BJ (cell line): ENCODE data around the gene FLT1. TPM values are rescaled to one million over a fixed set of nuclear protein-coding genes. Genes with fewer than 3 reads are reported as not detected.

Experiments
- CTCF ChIA-PET: fragments of 350-600 bp; formaldehyde crosslinking; extraction: SDS; loops from one replicate; lab custom pipeline; 2021; ENCODE audit warnings: antibody characterized with exemption, inconsistent platforms; lab: Yijun Ruan, JAX
- POLR2A ChIA-PET: fragments of 300-600 bp; sonication (Branson Sonifier 250); formaldehyde crosslinking; extraction: SDS; loops from one replicate; lab custom pipeline; 2021; ENCODE audit warnings: antibody characterized with exemption; lab: Charles Lee
- DNase-seq: peaks from one replicate; pipeline ENCODE4 v3.0.0-alpha.2; 2011; ENCODE audit warnings: low read depth
- H3K27me3 ChIP-seq: 2 replicates; pipeline ENCODE4 v1.6.0; 2011; ENCODE audit warnings: low read length; ENCODE audit not compliant: control insufficient read depth, insufficient read depth
- H3K36me3 ChIP-seq: 2 replicates; pipeline ENCODE4 v1.5.1; 2011; ENCODE audit warnings: low read length; ENCODE audit not compliant: control insufficient read depth, insufficient read depth
- H3K4me3 ChIP-seq: 2 replicates; pipeline ENCODE4 v1.5.1; 2011; ENCODE audit warnings: low read depth, mild to moderate bottlenecking, control low read depth, low read length
- polyA plus RNA-seq: library from polyadenylated mRNA; depleted of rRNA; stranded (reverse); fragments of >200 nt; gene quantifications from 2 replicates; pipeline ENCODE4 v1.2.3, GENCODE V29; 2011
- TF ChIP-seq, protein P1 (sequence below): IDR thresholded peaks from 2 replicates; pipeline ENCODE4 v1.5.1; 2011; ENCODE audit warnings: low read depth, mild to moderate bottlenecking, control low read depth, inconsistent platforms, low read length, moderate library complexity; ENCODE audit not compliant: insufficient read depth

FLT1 gene
- polyA plus RNA-seq, 1 experiment, result 37.8 TPM

DNA sequence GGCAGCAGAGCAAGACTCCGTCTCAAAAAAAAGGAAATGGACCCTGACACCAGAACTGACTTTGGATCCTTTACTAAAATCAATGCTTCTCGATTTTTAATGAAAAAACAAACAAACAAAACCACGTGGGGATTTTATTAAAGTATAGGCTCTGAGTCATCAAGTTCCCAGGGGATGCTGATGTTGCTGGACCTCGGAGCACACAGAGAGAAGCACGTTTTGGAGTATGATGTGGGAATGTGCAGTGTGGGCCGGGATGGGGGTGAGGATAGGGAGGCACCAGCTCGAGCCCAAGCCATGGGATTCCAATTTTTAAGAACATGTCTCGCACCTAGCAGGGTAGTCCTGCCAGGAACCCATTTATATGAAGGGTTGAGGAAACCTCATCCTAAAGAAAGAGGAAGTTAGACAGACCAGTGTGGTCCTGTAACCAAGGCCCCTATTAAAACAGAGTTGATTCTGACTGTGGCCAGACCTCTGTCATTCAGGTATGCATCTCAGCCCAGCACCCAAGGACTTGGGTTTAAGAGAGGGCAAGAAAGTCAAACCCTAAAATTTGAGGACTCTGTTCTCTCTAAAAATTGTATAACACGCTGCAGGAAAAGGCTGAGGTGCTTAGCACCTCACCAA lies 6.4 kb downstream of the FLT1 start:
- ChIA-PET CTCF (interaction anchor here (2.4 kb wide), 1 partner anchor 159 kb away, joined by 5 read pairs; no protein-coding TSS in a partner anchor), POLR2A (interaction anchor here (0.7 kb wide), 1 partner anchor 230 kb away, joined by 5 read pairs; the partner anchor contains the start of gene SLC46A3)
- TF ChIP-seq, protein P1, sequence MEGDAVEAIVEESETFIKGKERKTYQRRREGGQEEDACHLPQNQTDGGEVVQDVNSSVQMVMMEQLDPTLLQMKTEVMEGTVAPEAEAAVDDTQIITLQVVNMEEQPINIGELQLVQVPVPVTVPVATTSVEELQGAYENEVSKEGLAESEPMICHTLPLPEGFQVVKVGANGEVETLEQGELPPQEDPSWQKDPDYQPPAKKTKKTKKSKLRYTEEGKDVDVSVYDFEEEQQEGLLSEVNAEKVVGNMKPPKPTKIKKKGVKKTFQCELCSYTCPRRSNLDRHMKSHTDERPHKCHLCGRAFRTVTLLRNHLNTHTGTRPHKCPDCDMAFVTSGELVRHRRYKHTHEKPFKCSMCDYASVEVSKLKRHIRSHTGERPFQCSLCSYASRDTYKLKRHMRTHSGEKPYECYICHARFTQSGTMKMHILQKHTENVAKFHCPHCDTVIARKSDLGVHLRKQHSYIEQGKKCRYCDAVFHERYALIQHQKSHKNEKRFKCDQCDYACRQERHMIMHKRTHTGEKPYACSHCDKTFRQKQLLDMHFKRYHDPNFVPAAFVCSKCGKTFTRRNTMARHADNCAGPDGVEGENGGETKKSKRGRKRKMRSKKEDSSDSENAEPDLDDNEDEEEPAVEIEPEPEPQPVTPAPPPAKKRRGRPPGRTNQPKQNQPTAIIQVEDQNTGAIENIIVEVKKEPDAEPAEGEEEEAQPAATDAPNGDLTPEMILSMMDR, result no peak
- DNase-seq, result no peak
- H3K36me3 ChIP-seq, result 0 out of 2 replicates have a peak, but pooled peaks cover 2% of the 10 kb centered on the region
- H3K4me3 ChIP-seq, result no peak overlapping the region
- H3K27me3 ChIP-seq, result no peaks in the 10 kb centered on the region

DNA sequence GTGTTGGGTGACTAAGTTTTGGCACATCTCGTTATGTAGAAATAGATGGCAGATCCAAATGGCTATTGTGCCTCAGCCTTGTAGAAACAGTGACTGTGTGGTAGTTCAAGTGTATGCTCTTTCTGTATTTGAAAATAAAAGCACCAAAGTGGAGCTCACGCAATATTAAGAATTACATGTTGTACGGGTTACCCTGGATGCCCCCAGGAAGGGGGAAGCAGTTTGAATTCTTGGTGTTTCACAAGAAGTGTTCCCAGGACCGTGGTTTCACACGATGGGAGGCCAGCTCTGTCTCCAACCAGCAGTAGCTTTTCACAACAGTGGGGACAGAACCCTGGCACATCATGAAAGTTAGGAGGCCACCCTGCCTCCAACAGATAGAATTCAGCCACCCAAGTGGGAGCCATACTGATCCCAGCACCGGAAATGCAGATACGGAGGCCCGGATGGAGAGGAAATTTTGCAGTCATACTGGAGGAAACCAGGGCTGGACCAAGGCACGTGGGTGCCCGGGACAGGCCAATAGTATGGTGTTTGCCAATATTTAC lies 8.9 kb downstream of the FLT1 start:
- H3K27me3 ChIP-seq, result no peaks in the 10 kb centered on the region
- POLR2A ChIA-PET, result no interaction called here
- TF ChIP-seq, protein P1, result no peak
- H3K36me3 ChIP-seq, result 0 out of 2 replicates have a peak, but pooled peaks cover 2% of the 10 kb centered on the region
- CTCF ChIA-PET, result interaction anchor here (0.8 to 1.6 kb wide), 3 partner anchors 148 to 162 kb away, joined by 3 read pairs; no protein-coding TSS in a partner anchor
- no peak for DNase-seq
- no peak overlapping the region for H3K4me3 ChIP-seq

DNA sequence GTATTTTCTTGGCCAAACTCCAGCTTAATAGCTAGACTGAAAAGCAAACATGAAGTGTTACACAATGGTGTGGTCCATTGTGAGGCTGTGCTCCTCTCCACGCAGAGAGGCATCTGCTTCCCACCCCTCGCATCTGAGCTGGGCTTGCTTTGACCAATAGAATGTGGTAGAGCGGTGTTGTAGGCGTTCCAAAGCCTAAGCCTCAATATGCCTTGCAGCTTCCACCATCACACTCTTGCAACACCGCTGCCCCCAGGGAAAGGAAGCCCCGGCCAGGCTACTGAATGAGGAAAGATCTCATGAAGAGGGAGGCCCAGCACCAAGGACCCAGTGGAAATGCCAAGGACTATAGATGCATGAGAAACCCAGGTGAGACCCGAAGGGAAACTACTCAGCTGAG lies 9.4 kb downstream of the FLT1 start:
- ChIA-PET CTCF (interaction anchor here (0.6 to 1.6 kb wide), 4 partner anchors 56 to 161 kb away, joined by 3 read pairs; no protein-coding TSS in a partner anchor), POLR2A (no interaction called here)
- H3K36me3 ChIP-seq, result 0 out of 2 replicates have a peak, but pooled peaks cover 2% of the 10 kb centered on the region
- no peak for DNase-seq
- H3K4me3 ChIP-seq, result no peak overlapping the region
- TF ChIP-seq, protein P1, result no peak
- H3K27me3 ChIP-seq, result no peaks in the 10 kb centered on the region

DNA sequence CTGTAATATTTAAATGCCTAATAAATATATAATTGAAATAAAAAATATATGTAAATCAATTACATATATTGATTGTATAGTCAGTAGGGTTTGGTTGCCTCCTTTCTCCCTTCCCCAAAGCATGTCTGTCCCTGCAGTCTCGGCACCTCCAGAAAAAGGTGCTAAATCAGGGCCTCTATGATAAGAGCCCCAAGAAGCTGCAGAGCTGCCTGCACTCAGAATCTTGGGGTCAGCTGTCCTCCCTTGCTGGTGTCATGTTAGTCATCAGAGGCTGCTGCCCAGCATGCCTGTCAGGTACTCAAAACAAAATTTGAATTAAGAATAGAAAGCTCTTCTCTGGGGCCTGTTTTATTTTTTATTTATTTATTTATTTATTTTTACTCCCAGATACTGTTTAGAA lies 9.8 kb downstream of the FLT1 start:
- no peak overlapping the region for H3K4me3 ChIP-seq
- CTCF ChIA-PET, result interaction anchor here (0.6 to 1.6 kb wide), 6 partner anchors 31 to 161 kb away, joined by 3 read pairs; no protein-coding TSS in a partner anchor
- POLR2A ChIA-PET, result no interaction called here
- no peaks in the 10 kb centered on the region for H3K27me3 ChIP-seq
- 0 out of 2 replicates have a peak, but pooled peaks cover 2% of the 10 kb centered on the region for H3K36me3 ChIP-seq
- TF ChIP-seq, protein P1, result no peak
- no peak for DNase-seq

DNA sequence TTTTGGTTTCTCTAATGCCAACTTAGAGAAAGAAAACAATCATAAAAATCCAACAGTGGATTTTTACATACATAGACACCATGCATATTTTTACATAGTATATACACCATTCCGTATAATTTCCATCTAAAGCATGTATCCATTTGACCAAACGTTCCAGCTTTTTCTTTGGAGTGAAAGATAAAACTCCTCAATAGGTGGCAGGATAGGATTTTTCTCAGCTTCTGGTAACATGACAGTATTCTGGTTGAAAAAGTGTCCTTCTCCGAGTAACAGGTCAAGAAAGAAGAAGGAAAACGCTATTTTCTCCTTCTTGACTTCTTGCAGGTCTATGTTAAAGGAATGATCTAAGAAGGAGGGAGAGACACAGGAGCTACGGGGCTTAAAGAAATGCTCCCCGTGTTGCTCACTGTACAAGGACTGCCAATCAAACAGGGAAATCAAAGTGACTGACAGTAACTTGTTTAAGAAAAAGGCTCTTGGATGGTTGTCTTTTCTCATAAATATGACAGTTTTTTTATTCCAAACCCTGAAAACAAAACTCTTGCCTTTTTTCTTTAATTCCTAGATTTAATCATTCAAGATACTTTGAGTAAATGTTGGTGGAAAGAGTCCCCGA lies 11.5 kb downstream of the FLT1 start:
- Histone ChIP-seq H3K27me3 (no peaks in the 10 kb centered on the region), H3K36me3 (0 out of 2 replicates have a peak, but pooled peaks cover 2% of the 10 kb centered on the region), H3K4me3 (no peak overlapping the region)
- DNase-seq, result no peak
- ChIA-PET CTCF (no interaction called here), POLR2A (no interaction called here)
- TF ChIP-seq, protein P1, result 0 out of 2 replicates have a peak, but pooled peaks have one; percentile 3
